HuH-7.5 (cell line): ENCODE measurements around the gene ARHGAP27.
"Not testable (repeated sequence)": the region's sequence is repeated elsewhere in the genome, so short reads cannot be mapped to it uniquely, and the experiment has no call there.

Experiments
- DNase-seq: peaks from one replicate; pipeline ENCODE4 v3.0.0; 2011; ENCODE audit warnings: low spot score

Gene ARHGAP27

DNA sequence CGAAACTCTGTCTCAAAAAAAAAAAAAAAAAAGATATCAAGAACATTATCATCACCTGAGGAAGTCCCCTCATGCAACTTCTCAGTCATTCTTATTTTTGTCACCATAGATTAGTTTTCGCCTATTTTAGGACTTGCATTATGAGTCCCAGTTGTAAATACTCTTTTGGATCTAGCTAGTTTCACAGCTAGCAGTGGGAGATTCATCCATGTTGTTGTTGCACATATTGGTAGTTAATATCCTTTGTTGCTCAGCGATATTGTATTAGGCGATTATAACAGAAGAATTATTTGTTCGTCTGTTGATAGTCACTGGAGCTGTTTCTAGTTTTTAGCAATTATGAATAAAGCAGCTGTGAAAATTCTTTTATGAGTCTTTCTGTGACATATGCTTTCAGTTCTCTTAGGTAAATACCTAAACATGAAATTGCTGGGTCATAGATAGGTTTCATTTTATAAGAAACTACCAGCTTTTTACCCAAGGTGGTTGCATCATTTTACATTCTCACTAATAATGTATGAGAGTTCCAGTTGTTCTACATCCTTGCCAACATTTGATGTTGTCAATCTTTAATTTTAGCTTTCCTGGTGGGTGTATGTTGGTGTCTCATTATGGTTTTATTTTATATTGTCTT is 75.2 kb downstream of the ARHGAP27 start:
- DNase-seq: no peak

GRCh38 chr17:45355087-45355486 is 77.6 kb downstream of the ARHGAP27 start:
- no peak for DNase-seq

DNA sequence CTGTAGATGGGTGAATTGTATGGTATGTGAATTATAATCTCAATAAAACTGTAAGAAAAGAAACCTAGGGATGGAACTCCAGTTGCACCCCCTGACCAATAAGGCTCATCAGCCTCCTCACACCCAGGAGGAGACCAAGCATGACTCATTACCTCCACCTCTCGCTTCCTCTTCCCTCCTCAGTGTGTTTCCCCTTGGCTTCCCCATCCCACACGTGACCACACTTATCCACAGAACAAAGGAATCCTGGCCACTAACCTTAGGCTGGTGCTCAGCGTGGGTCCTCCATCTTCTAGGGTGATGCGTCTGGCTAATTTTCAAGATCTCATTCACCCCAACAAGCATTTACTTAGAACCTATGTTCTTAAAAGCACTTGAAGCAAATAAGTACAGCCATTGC is 79.6 kb downstream of the ARHGAP27 start:
- no peak for DNase-seq

- no peak for DNase-seq
Measured at GRCh38 chr17:45351831-45352230, 80.8 kb downstream of the ARHGAP27 start.

DNA sequence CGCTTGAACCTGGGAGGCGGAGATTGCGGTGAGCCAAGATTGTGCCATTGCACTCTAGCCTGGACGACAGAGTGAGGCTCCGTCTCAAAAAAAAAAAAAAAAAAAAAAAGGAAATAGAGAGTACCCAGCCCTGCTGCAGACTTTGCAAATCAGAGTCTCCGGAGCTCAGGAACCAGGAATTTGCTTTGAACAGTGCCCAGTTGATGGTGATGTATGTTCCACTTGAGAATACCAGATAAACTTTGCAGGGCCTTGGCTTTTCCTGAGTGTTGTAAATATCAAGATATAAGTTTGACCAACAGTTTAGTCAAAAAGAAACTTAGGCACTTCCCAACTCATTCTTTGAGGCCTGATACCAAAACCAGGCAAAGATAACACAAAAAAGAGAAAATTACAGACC is 85.2 kb downstream of the ARHGAP27 start:
- DNase-seq: no peak

DNA sequence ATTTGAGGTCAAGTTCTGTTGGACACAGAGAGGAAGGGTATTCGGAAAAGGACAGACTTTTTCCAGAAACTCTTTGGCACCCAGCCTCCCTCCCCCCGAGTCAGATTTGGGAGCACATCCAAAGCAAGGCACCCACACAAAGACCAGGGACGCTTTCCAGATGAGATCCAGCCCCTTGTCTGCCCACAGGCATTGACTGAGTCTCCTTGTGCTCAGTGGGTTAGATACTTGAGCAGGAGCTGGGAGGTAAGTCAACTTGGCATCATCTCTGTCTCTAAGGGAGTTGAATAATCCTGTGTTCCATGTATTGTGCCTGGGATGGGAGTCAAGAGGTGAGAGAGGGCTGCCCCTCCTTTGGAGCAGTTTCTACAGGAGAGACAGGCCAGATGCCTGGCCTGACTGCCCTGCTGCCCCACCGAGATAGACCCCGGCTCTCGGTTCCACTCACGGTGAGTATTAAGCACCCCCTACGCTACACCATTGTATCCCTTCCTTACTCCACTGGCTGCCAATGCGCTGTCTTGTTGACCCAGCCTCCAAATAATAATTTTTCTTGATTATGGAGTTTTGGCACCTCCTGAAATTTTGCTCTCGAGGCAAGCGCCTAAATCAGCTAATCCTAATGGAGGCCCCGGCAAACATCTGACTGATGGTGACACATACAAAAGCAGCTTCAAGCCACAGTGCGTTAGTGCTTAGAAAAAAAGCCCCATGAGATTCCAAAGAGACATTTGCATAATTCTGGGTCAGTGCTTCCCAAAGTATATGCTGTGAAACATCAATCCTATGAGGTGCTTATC is 86.3 kb downstream of the ARHGAP27 start:
- DNase-seq: no peak

DNA sequence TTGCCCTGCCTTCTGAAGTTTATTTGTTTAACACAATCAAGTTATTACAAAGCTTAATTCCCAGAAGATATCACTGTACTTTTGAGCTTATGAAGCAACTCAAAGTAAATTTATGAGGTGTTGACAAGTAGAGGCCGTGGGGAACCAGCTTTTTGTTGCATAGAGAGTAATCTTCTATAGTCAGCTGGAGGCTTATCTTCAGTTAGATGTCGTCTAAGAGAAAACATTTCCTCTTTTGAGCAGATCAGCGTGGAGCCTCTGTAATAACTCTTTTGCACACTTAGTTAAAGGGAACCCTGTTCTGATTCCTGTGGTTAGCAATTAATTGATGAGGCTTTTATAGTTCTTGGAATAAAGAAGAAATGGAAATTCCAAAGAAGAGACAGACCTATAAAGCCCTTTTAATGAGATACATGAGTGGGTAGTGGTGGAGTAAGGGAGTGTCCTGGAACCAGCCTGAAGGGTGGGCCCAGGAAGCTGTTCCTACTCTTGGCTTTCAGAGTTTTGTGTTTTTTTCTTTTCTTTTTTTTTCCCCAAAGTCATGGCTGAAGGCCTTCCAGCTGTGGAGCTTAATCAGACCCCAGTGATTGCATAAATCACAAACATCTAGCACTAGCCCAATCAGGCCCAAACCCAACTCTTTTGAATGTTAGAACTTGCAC is 87.0 kb downstream of the ARHGAP27 start:
- DNase-seq: no peak

- no peak for DNase-seq
Measured at GRCh38 chr17:45345246-45345553, 87.5 kb downstream of the ARHGAP27 start.

DNA sequence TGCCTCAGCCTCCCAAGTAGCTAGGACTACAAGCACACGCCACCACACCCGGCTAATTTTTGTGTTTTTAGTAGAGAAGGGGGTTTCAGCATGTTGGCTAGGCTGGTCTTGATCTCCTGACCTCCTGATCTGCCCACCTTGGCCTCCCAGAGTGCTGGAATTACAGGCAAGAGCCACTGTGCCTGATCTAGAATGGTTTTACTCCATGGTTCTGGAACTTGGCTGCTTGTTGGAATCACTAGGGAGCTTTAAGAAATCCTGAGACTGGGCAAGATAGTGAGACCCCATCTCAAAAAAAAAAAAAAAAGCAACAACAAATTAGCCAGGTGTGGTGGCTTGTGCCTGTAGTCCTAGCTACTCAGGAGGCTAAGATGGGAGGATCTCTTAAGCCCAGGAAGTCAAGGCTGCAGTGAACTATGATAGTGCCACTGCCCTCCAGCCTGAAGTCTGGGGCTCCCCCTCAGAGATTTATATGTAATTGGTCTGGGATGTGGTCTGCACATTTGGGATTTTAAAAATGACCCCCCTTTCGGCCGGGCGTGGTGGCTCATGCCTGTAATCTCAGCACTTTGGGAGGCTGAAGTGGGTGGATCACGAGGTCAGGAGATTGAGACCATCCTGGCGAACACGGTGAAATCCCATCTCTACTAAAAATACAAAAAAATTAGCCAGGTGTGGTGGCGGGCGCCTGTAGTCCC is 88.6 kb downstream of the ARHGAP27 start:
- DNase-seq: not testable (repeated sequence)
